ENCODE measurements around the gene CLEC19A.

GRCh38 chr16:19359556-19359955 is 74.0 kb downstream of the CLEC19A start:
- TF ChIP-seq CTCF (IDR thresholded peaks at IDR 0.05) (no peak), POLR2A (IDR thresholded peaks at IDR 0.05) (no peak), POLR2AphosphoS5 (IDR thresholded peaks at IDR 0.05) (no peak), EP300 (IDR thresholded peaks at IDR 0.05) (no peak)
